NCI-H510A (cell line): Measurements from ENCODE around the gene SFXN3.

Experiments
- DNase-seq: peaks from one replicate; lab custom pipeline; 2025; lab: John Stamatoyannopoulos, UW

SFXN3 gene

GRCh38 chr10:101075775-101076174 is 44.7 kb downstream of the SFXN3 start:
- DNase-seq: no peak

- DNase-seq: no peak
Observed at GRCh38 chr10:101076630-101077029, 45.6 kb downstream of the SFXN3 start.

GRCh38 chr10:101079874-101080273 is 48.8 kb downstream of the SFXN3 start:
- no peak for DNase-seq

DNA sequence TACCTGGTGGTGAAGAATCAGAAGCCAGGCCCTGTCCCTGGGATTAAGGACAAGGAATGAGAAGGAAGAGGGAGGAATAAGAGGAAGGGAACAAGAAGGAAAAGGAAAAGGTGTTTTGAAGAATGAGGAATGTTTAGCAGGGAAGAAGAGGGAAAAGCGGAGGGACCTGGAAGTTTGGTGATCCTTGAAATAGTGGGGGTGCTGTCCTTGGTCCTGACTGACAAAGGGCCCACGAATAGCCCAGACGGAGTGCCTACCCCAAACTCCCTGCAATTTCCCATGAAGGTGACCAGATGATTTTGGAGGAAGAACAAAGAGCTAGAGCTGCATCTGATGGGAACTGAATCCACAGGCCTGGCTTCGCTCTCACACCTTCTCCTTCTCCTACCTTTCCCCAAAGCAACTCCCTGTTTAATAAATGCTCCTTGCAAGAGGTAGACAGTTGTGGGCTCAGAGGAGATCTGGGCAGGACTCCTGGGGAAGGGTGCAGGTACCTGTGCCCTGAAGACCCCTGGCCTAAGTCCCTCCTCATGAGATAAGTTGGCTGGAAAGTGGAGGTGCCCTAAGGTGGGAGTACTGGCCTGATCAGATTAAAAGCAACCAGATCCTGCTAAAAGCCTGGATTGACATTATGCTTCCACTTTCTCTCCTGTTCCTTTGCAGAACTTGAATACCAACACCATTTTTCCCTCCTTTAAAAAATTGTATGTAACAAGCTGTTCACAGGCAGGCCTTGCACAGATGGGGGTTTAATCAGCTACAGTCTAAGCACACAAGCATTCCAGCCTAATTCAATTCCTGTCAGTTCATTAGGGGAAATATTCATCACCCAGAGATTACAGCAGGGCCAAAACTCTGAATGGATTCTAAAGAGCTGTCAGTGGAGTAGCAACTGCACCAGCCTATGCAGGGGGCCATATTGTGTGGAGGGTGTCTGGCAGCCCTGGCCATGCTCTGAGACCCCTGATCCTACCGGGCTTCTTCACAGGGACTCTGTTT is 50.2 kb downstream of the SFXN3 start:
- DNase-seq: no peak

DNA sequence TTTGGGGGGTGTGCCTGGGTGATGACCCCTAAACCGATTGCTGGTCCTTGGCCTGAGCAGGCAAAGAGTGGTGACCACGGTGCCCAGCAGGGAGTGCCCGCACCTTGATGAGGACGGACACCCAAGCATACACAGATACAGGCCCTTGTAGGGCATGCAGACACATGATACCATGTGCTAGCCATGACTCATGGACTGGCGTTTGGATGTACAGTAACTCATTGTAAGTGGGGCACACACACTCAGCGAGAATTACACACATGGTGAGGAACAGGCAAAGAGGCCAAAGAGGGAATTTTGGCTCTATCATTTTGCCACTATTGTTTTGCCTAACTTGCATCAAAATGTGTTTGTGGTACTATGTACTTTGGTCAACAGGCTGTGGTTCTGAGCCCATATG is 54.8 kb downstream of the SFXN3 start:
- no peak for DNase-seq

- no peak for DNase-seq
Observed at GRCh38 chr10:101087376-101087775, 56.3 kb downstream of the SFXN3 start.

DNA sequence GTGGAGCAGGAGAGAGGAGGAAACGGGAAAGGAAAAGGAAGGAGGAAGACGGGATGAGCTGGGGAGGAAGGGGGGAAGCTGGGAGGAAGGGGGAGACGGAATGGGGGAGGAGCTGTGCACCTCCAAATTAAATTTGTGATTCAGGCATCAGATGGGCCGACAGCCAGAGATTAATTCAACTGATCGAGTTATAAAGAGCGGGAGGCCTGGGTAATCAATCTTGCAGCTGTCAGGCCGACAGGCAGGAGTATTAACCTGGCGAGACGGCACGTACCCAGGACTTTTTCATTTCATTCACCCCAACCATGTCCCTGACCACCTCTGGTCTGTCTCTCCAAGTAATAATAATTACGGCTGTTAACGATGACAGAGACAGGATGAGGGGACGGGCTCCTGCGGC is 56.9 kb downstream of the SFXN3 start:
- no peak for DNase-seq

DNA sequence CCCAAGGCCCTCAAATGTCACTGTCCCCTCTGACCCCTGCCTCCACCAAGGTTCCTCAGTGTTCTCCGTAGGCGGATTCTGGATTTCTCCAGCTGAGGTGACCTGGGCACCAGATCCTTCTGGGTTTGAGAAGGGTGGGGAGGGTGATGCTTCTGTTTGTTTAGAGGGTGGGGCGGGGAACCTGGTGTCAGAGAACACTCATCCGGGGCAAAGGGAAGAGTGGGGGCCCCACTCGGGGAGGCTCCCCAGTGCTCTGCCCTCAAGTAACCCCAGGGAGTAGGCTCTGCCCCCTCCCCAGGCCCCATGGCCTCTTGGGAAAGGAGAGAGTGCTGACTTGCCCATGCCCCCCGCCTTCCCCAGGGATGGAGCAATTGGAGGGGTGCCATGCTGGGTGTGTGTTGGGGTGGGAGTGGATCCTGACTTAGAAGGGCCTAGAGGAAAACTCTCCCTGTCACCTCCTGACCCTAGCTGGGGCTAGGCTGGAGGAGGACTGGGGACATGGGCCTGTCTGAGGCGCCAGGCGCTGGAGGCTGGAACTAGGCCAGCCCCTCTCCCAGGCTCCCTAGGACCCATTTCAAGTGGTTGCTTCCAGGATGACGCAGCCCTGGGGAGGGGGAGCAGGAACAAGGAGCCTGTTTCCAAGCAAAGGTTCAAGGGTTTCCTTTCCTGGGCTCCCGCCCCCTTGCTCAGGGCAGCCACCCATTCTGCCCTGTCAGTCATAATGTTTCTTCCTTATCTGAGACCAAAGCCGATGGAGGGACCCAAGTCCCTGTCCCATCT is 58.7 kb downstream of the SFXN3 start:
- no peak for DNase-seq

DNA sequence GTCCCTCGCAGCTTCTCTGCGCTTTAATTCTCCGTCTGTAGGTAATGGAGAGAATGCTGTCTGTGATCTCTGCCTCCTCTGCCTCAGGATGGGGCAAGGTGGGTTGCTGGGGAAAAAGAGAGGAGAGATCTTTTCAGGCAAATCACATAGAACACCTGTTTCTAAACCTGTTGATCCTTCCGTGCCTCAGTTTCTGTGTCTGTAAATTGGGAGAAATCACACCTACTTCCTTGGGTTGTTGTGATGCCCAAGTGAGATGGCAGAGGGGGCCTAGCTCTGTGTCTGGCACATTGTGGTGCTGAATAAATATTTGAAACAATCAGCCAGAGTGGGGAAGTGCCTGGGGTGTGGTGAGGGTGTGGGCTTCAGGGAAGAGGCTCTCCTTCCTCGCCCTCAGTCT is 59.6 kb downstream of the SFXN3 start:
- no peak for DNase-seq
